ENCODE results near the gene PCCA. TPM values are rescaled to one million over a fixed set of nuclear protein-coding genes. Genes with fewer than 3 reads are reported as not detected.

Gene PCCA
- total RNA-seq, 1 experiment from 2014 or later = 39.9 TPM

GRCh38 chr13:100513171-100513570 lies 424.3 kb downstream of the PCCA start:
- Histone ChIP-seq H3K4me3 (ENCODE audit: low read depth, low read length) (no peak overlapping the region), H3K9me3 (no peaks in the 10 kb centered on the region), H3K4me1 (peaks cover 8% of the 10 kb centered on the region; the same call in 1 of the 2 replicates), H3K36me3 (ENCODE audit: control insufficient read depth, insufficient read depth, low read length) (no peaks in the 10 kb centered on the region), H3K27me3 (replicated peaks; ENCODE audit: control insufficient read depth, insufficient read depth, low read length) (no peaks in the 10 kb centered on the region)
- no peaks in the 10 kb centered on the region for H3K27me3 Mint-ChIP-seq (ENCODE audit: insufficient read depth, unreplicated experiment)
- no TSS peak for BruUV-seq (replicated peaks)
- no peaks in the 10 kb centered on the region for H3K9me3 Mint-ChIP-seq (ENCODE audit: unreplicated experiment)
- CTCF ChIA-PET = interaction anchor here (1.2 kb wide), 1 partner anchor 543 kb away, joined by 3 read pairs; no protein-coding TSS in a partner anchor
- H3K4me1 Mint-ChIP-seq (ENCODE audit: low read depth, unreplicated experiment) = peaks cover 7% of the 10 kb centered on the region
- intact Hi-C loops (cut with micrococcal nuclease; ENCODE audit: unreplicated experiment) = loop anchor here (5.0 to 10.0 kb wide), 3 partner anchors 198 to 471 kb away; no protein-coding TSS in a partner anchor
- no peak overlapping the region for H3K4me3 Mint-ChIP-seq (ENCODE audit: unreplicated experiment)
- no peak for DNase-seq
- POLR2A ChIA-PET = no interaction called here
- TF ChIP-seq, protein P1, sequence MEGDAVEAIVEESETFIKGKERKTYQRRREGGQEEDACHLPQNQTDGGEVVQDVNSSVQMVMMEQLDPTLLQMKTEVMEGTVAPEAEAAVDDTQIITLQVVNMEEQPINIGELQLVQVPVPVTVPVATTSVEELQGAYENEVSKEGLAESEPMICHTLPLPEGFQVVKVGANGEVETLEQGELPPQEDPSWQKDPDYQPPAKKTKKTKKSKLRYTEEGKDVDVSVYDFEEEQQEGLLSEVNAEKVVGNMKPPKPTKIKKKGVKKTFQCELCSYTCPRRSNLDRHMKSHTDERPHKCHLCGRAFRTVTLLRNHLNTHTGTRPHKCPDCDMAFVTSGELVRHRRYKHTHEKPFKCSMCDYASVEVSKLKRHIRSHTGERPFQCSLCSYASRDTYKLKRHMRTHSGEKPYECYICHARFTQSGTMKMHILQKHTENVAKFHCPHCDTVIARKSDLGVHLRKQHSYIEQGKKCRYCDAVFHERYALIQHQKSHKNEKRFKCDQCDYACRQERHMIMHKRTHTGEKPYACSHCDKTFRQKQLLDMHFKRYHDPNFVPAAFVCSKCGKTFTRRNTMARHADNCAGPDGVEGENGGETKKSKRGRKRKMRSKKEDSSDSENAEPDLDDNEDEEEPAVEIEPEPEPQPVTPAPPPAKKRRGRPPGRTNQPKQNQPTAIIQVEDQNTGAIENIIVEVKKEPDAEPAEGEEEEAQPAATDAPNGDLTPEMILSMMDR (IDR thresholded peaks at IDR 0.05; ENCODE audit: insufficient read depth in 1 of 2, low read depth in 1 of 2, low read length in 1 of 2, severe bottlenecking in 1 of 2, unreplicated experiment in 1 of 2) = no peak
- H3K27ac Mint-ChIP-seq (ENCODE audit: unreplicated experiment) = no peak overlapping the region
- H3K36me3 Mint-ChIP-seq (ENCODE audit: insufficient read depth, unreplicated experiment) = peaks cover 5% of the 10 kb centered on the region

DNA sequence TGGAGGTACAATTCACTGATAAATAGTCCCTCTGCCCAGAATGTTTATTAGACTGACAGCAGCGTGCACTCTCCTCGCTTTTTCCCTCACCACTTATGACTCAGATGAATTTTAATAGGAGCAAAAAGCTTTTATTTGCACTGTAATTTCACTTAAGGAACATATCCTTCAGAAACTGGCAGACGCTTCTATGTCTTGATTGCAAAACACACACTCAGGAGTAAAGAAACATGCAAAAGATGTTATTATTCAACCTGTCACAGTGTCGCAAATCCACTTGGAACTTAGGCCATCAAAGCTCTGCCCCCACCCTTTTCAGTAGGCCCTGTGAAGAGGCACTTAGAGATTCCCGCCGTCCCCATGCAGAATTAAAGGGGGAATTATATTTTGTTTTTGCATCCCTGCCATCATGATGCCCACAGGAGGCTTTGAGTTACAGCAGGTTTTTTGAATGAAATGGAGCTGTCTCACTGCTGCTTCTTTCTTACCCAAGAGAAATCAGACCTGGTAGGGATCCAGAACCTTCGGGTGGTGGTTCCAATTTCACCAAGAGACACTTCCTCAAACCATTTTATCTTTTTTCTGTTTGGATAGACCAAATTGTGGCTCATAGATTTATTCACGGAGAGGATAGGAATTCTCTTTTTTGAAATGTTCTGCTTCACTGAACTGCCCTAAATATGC lies 425.2 kb downstream of the PCCA start:
- Mint-ChIP-seq H3K27ac (ENCODE audit: unreplicated experiment) (no peak overlapping the region), H3K27me3 (ENCODE audit: insufficient read depth, unreplicated experiment) (no peaks in the 10 kb centered on the region), H3K4me1 (ENCODE audit: low read depth, unreplicated experiment) (peaks cover 7% of the 10 kb centered on the region), H3K9me3 (ENCODE audit: unreplicated experiment) (no peaks in the 10 kb centered on the region), H3K36me3 (ENCODE audit: insufficient read depth, unreplicated experiment) (peaks cover under 1% of the 10 kb centered on the region), H3K4me3 (ENCODE audit: unreplicated experiment) (no peak overlapping the region)
- no TSS peak for BruUV-seq (replicated peaks)
- TF ChIP-seq, protein P1 (IDR thresholded peaks at IDR 0.05; ENCODE audit: insufficient read depth in 1 of 2, low read depth in 1 of 2, low read length in 1 of 2, severe bottlenecking in 1 of 2, unreplicated experiment in 1 of 2) = no peak
- ChIA-PET POLR2A (no interaction called here), CTCF (interaction anchor here (0.6 to 1.8 kb wide), 5 partner anchors 30 to 996 kb away, joined by 3 to 6 read pairs (median 3); no protein-coding TSS in a partner anchor)
- H3K4me1 ChIP-seq = peaks cover 12% of the 10 kb centered on the region; the same call in 1 of the 2 replicates
- no peaks in the 10 kb centered on the region for H3K27me3 ChIP-seq (replicated peaks; ENCODE audit: control insufficient read depth, insufficient read depth, low read length)
- DNase-seq = no peak
- no peaks in the 10 kb centered on the region for H3K9me3 ChIP-seq
- no peaks in the 10 kb centered on the region for H3K36me3 ChIP-seq (ENCODE audit: control insufficient read depth, insufficient read depth, low read length)
- intact Hi-C loops (cut with micrococcal nuclease; ENCODE audit: unreplicated experiment) = loop anchor here (1.0 to 10.0 kb wide), 6 partner anchors 72 to 598 kb away; no protein-coding TSS in a partner anchor
- no peak overlapping the region for H3K4me3 ChIP-seq (ENCODE audit: low read depth, low read length)

DNA sequence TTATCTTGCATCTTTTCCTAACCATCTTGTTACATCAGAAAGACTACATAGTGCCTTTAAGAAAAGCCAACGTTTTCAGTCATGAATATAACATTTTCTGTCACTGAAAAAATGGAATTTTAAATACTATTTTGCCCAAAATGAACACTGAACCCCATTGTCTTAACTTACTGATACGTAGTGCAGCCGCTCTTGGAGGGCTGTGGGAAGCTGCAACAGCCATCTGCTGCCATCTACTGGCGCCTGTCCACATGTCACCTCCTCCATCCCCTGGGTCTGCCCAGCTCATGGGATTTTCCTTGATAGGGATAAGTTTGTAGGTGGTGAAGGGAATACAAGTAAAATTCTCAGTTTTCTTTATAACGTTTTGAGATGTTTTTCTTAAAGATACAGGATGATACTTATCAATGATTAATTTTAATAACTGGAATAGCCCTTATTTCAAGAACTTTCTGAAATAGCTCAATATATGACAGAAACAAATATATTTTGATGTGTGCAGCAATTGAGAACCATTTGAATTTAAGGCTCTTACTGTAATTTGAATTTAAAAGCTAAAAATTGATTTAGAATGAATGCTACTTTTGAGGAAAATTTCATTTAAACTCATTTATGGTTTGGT lies 426.0 kb downstream of the PCCA start:
- ChIA-PET POLR2A (no interaction called here), CTCF (interaction anchor here (0.6 to 1.8 kb wide), 5 partner anchors 31 to 997 kb away, joined by 3 to 6 read pairs (median 3); no protein-coding TSS in a partner anchor)
- Histone ChIP-seq H3K4me1 (peaks cover 12% of the 10 kb centered on the region; the same call in 1 of the 2 replicates), H3K4me3 (ENCODE audit: low read depth, low read length) (no peak overlapping the region), H3K9me3 (no peaks in the 10 kb centered on the region), H3K27me3 (replicated peaks; ENCODE audit: control insufficient read depth, insufficient read depth, low read length) (no peaks in the 10 kb centered on the region), H3K36me3 (ENCODE audit: control insufficient read depth, insufficient read depth, low read length) (no peaks in the 10 kb centered on the region)
- H3K4me1 Mint-ChIP-seq (ENCODE audit: low read depth, unreplicated experiment) = peaks cover 7% of the 10 kb centered on the region
- no peak overlapping the region for H3K27ac Mint-ChIP-seq (ENCODE audit: unreplicated experiment)
- no peak overlapping the region for H3K4me3 Mint-ChIP-seq (ENCODE audit: unreplicated experiment)
- TF ChIP-seq, protein P1 (IDR thresholded peaks at IDR 0.05; ENCODE audit: insufficient read depth in 1 of 2, low read depth in 1 of 2, low read length in 1 of 2, severe bottlenecking in 1 of 2, unreplicated experiment in 1 of 2) = peak; percentile 92 to 96
- H3K9me3 Mint-ChIP-seq (ENCODE audit: unreplicated experiment) = no peaks in the 10 kb centered on the region
- H3K36me3 Mint-ChIP-seq (ENCODE audit: insufficient read depth, unreplicated experiment) = no peaks in the 10 kb centered on the region
- no peaks in the 10 kb centered on the region for H3K27me3 Mint-ChIP-seq (ENCODE audit: insufficient read depth, unreplicated experiment)
- no TSS peak for BruUV-seq (replicated peaks)
- DNase-seq = peak; percentile 76 to 82
- intact Hi-C loops (cut with micrococcal nuclease; ENCODE audit: unreplicated experiment) = loop anchor here (1.0 to 10.0 kb wide), 7 partner anchors 73 to 599 kb away; partner anchors contain the start of gene ZIC2
